ENCODE results near the gene IGF2BP2.
"Not testable (repeated sequence)": the region's sequence is repeated elsewhere in the genome, so short reads cannot be mapped to it uniquely, and the experiment has no call there.

Gene IGF2BP2

GRCh38 chr3:185831990-185832389, 7.1 kb upstream of the IGF2BP2 start:
- DNase-seq = no peak

DNA sequence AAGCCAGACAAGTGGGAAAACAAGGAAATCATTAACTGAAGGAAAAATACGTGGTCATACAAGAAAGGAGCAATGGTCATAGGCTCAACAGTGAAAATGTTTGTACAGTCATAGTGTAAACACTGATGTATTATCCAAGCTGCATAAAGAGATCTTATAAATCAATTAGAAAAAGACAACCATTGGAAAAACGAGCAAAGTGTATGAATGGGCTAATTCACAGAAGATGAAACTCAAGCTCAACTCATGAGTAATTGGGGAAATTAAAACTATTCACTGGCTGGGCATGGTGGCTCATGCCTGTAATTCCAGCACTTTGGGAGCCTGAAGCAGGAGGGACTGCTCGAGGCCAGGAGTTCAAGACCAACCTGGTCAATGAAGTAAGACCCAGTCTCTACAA, 6.4 kb upstream of the IGF2BP2 start:
- DNase-seq = no peak

DNA sequence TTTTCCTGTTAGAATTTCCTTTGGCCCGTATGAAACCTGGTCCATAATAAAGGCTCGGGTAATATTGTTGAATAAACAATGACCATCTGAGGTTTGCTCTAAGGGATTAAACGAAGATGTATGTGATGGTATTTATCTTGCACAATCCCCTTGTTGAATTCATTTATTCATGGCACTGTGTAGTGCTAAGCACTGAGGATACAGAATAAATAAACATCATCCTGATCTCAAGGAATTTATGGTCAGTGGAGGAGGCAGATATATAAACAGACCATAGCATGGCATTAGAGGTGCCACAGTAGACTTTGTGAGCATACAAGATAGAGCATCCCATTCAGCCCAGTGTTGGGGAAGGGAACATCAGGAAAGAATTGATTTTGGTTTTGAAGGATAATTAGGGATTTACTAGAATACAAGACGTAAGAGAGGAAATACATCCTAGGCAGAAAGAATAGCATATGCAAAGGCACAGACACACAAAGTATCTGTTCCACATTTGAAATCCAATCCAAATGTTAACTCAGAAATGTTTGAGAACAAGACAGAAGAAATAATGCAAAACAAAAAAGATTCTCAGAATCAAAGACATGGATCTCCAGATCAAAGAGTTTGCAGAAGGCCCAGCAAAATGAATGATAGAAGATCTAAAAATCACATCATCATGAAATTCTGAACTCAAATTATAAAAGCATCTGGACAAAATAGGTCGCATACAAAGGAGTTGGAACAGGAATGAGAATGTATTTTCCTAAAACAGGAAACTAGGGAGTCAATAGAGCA, 5.4 kb upstream of the IGF2BP2 start:
- DNase-seq = no peak

DNA sequence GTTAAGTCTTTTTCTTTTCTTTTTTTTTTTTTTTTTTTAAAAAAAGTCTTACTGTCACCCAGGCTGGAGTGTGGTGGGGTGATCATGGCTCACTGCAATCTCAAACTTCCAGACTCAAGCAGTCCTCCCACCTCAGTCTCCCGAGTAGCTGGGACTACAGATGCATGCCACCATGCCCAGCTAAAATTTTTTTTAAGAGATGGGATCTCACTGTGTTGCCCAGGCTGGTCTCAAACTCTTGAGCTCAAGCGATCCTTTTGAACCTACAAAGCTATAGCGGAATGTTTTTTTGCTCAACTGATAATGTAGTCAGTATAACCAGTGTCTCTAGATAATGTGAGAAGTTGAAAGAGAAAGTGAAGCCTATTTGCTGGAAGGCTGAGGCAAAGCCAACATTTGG, 3.9 kb upstream of the IGF2BP2 start:
- no peak for DNase-seq

GRCh38 chr3:185827595-185828344, 2.9 kb upstream of the IGF2BP2 start:
- no peak for DNase-seq

- DNase-seq = no peak
Measured at GRCh38 chr3:185825639-185826481, 1.0 kb upstream of the IGF2BP2 start.

DNA sequence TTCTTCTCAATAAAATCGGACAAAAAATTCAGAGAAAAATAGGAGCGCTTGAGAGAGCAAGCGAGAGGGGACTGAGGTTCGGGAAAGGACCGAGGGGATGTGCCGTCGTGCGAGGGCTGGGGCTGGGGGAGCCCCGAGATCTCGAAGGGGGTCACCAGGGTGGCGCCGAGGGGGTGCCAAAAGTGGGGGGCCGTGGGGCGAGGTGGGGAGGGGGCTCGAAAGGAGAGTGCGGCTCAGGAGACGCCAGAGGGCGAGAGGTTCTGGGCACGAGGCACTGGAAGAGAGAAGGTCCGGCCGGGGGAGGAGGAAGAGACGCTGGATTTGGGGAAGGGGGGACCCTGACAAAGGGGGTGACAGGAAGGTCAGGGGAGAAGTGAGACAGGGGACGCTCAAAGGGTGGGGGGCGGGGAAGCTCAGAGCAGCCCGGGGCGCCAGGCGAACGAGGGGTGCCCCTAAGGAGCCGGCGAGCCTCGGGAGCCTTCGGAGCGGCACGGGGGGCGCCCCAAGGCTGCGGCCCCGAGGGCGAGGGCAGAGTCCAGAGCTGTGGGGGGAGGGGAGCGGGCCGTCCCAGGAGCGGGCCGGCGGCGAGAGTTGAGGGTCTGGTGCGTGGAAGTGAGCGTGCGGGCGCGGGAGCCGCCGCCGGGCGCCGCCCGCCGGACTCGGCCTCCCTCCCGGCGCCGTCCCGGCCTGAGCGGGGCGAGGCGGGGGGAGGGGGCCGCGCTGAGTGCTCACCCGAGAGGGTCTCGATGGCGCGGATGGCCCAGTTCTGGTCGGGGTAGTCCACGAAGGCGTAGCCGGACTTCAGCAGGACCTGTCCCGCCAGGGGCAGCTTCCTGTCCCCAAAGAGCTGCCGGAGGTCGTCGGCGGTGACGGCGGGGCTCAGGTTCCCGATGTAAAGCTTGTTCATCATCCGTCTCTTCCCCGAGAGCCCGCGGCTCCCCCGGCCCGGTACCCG, 514 bp downstream of the IGF2BP2 start:
- DNase-seq = no peak

- no peak for DNase-seq
Measured at GRCh38 chr3:185823078-185824044, 1.5 kb downstream of the IGF2BP2 start.

DNA sequence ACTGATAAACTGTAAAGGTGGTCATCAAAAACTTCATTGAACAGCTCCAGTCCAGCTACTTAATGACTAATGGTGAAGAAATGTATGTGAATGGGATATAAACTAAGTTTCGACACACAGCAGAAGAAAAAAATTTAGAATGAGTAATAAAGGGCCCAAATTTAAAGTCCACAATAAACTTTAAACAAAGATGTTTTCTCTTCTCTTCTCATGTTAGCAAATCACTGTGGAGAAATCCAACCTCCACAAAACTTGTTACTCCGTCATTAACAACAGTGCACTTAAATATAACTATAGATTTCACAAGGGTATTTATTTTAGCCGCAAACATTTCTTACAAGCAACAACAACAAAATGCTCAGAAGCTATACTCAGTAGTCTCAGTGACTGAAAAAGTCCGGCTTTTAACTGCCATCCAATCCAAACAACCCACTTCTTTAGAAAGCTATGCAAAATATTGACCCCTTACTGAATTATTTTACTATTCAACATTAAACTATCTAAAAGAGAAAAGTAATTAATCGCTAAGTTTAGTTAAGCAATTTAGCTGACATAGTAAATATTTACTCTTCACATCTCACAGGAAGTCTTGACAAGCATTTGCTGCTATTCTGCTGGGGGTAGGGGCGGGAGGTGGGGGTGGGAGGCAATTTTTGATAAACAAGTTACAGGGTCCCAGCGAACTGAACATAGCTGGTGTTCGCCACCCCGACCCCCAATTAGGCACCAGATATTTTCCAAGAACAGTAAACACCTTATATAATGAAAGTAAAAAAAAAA, 2.4 kb downstream of the IGF2BP2 start:
- no peak for DNase-seq

DNA sequence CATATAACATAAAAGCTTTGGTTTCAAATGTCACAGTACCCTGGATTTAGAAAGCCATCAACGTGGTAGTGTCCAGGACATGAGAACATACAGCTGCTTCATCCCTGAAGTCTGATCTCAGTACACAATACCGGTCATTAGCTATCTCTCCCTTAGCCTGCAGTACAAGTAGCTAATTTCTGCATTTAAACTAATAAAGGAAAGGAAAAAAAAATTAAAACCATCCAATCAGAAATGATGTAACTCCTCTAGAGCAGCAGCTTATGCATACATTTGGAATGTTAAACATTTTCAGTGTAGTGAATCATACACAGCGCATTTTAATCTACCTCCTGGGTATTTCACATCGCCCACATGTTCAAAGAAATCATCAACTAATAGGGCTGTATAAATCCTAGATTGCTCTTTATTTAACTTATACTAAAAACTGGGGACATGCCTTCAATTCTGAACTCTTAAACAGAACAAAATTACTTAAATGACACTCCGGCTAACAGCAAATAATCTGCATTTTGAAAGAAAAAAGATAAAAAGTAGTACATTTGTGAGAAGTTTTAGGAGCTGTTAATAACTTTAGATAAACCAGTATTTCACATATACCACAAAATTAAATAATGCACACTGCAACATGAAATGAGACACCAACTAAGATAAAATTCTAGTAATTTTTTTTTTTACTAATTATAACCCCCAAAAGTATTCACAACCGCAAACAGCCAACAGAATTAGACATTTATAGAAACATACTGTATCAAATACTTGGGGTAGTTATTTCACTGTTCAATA, 3.7 kb downstream of the IGF2BP2 start:
- no peak for DNase-seq

DNA sequence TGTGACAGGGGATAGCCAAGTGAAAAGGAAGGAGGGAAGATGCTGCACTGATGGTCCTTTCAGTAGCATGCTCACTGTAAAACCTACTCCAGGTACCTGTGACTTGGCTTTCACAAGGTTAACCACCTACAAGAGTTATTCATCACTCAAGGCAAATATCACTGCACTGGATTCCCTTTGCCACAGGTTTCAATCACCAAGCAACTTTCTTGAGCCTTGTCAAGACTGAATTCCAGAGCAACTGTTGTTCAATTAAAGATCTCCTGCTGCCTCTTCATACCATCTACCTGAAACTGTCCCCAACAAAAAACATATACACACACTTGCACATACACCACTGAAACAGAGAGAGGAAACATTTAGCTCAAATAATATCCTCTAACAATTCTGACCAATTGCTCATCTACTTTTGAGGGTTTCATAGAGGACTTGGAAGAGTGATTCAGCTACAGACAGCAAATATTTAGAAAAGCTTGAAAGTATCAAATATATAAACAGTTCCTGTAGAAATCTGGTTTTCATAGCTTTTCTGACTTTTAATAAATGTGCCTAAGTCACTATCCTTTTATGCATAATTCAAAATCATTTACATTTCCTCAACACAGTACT, 6.5 kb downstream of the IGF2BP2 start:
- DNase-seq = no peak

DNA sequence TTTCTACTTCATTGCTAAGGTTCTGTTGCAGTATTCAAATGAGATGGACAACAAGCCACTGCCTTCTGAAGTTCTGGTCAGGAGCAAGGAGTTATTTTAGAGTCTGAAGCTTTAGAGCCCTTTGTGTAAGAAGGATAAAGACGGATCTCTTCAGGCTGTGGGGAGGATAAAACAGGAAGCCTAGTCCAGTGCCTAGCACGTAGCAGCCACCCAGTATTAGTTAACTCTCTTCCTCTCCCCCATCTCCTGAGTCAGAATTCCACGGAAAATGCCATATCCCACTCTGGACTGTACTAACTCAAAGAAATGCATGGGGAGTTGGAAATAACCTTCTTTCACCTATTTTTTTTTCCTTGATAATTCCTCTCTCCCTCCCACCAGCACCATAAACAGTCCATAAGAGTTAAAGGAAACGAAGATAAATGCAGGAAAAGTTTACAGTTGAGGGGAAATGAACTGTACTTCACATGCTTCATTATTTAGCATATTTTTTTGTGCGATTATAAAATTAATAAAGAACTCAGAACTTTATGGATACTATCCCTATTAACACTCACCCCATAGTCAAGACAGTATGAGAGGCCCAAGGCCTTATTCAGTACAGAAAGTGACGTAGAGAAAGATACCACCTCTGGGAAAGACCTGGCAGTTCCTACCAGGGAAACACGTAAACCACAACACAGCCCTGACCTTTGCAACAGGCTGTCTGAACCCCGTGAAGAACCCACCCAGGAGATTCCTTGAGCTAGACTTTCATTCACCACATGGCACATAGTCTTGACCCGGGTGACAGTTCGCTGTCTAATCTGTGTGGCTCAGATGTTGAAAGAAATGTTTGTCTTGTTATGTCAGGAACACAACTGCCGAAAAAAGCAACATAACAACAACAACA, 9.2 kb downstream of the IGF2BP2 start:
- DNase-seq = no peak

DNA sequence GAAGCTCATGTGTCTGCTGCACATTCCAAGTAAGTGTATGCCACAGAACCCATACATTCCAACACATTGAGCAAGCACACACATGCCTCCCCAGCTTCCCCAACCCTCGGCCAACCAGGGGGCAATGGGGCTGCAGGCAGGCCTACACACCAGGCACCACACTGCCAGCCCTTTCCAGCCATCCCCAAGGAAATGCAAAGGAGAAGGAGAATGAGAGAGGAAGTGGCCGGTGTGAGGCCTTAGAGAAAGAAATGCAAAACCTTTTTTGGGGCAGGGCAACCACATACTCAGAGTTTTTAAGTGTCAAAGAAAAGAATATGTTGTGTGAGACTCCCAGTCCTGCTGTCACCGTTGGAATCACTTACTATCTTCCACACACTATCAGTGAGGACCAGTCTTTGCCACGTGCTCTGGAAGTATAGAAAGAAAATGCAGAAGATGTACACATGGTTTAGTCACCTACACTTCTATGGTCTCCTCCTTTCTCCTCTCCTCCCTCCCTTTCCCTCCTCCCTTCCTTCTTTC, 11.1 kb downstream of the IGF2BP2 start:
- DNase-seq = no peak

- no peak for DNase-seq
Measured at GRCh38 chr3:185813205-185813604, 11.6 kb downstream of the IGF2BP2 start.

DNA sequence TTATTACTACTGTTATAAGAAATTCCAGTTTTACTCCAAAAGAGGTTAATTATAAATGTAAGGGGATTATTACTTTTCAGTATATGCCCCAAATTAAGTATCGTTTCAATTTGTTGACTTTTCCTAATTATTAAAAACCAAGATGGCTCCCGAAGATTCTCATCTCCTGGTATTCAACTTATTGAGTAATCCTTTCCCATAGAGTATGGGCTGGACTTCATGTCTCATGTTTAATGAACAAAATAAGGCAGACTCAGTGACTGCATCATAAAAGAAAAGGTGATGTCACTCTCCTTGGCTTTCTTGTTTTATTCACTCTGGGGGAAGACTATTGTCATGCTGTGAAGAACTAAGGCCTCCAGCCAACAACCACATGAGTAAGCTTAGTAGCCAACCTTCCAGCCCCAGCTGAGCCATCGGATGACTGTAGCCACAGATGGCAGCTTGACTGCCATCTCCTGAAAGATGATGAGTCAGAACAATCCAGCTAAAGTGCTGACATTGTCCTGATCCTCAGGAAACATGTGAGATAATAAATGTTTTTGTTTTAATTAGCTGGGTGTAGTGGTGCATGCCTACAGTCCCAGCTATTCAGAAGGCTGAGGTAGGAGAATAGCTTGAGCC, 17.3 kb downstream of the IGF2BP2 start:
- DNase-seq = no peak

GRCh38 chr3:185798831-185799110, 26.1 kb downstream of the IGF2BP2 start:
- DNase-seq = not testable (repeated sequence)

Data from NCI-H2227 treated with DMSO at 0.1 percent for 48 hours (cell line).